Activated CD8-positive, alpha-beta T cell treated with anti-CD3 and anti-CD28 coated beads for 36 hours (primary cell): Measurements from ENCODE around the gene TBC1D22A. TPM values are rescaled to one million over a fixed set of nuclear protein-coding genes. Genes with fewer than 3 reads are reported as not detected.
A peak's percentile ranks its signal among the peaks of the same experiment; 100 is the strongest.

ENCODE experiments used
- ATAC-seq: fragments of 200-7000 bp; cut with Tn5 transposase; one replicate; pipeline ENCODE4 v1.10.0; 2021; ENCODE audit warnings: mild to moderate bottlenecking, moderate library complexity
- CTCF ChIA-PET: fragments of 350-600 bp; sonication (Branson Sonifier 250); formaldehyde crosslinking; loops from one replicate; lab custom pipeline; 2021; ENCODE audit warnings: antibody characterized with exemption; lab: Charles Lee
- POLR2A ChIA-PET: fragments of 350-600 bp; sonication (Branson Sonifier 250); formaldehyde crosslinking; loops from one replicate; lab custom pipeline; 2021; ENCODE audit warnings: antibody characterized with exemption; lab: Charles Lee
- DNase-seq: peaks from one replicate; pipeline ENCODE4 v3.0.0-alpha.2; 2020
- H3K27ac Mint-ChIP-seq: one replicate; pipeline ENCODE4 v1.8.0; 2021; ENCODE audit warnings: mild to moderate bottlenecking, mixed read lengths
- H3K27me3 Mint-ChIP-seq: one replicate; pipeline ENCODE4 v1.8.0; 2021; ENCODE audit warnings: mixed read lengths
- H3K36me3 Mint-ChIP-seq: one replicate; pipeline ENCODE4 v1.8.0; 2021; ENCODE audit warnings: low read depth, mixed read lengths
- H3K4me1 Mint-ChIP-seq: one replicate; pipeline ENCODE4 v1.8.0; 2021; ENCODE audit warnings: low read depth, mixed read lengths
- H3K4me3 Mint-ChIP-seq: one replicate; pipeline ENCODE4 v1.8.0; 2021; ENCODE audit warnings: mild to moderate bottlenecking, moderate library complexity, mixed read lengths
- H3K9me3 Mint-ChIP-seq: one replicate; pipeline ENCODE4 v1.8.0; 2021; ENCODE audit warnings: mixed read lengths
- intact Hi-C: fragments of 100-400 bp; cut with micrococcal nuclease; formaldehyde crosslinking; loops from one replicate; pipeline ENCODE4 v1.10.0; 2022
- total RNA-seq, 2 experiments: library from RNA; stranded (reverse); gene quantifications; one replicate each; pipeline ENCODE4 v1.2.3, GENCODE V29; 2021
- TF ChIP-seq, protein P1 (sequence below): fragments of 200-600 bp; IDR thresholded peaks from one replicate; pipeline ENCODE4 v1.8.0; 2022; ENCODE audit warnings: antibody characterized with exemption, mild to moderate bottlenecking

Gene TBC1D22A
- total RNA-seq, 2 experiments from 2014 or later, result 41.0 to 42.8 TPM

DNA sequence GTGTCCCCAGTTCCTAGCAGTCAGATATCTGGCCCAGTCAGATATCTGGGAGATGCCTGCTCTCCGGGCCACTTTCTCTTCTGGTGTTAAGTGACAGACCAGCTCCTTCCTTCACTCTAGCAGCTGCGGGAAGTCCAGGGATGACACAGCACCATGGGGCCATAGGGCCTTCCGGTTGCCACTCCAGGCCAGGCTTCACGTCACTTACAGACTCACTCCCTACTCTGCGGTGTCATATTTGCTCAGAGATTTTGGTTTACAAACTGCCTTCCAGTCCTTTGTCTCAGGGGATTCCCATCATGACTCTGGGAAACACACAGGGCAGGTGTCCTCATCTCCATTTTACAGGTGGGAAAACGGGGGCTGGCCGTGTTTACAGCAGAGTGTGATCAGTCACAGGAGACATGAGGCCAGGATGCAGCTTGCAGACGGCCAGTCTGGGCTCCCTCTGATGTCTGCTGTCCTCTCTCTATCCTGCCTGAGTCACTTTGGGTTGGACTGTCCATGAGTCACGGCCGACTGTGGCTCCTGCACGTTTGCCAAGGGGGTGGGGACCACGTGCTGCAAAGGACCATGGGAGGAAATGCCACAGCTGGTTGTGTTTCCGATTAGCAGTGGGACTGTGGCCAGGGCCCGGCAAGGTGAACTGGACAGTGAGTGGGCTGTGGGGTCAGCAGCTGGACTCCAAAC lies 8.2 kb upstream of the TBC1D22A start:
- Mint-ChIP-seq H3K4me1 (peaks cover 31% of the 10 kb centered on the region), H3K9me3 (peaks cover 5% of the 10 kb centered on the region), H3K27ac (no peak overlapping the region), H3K36me3 (peaks cover 14% of the 10 kb centered on the region), H3K4me3 (no peak overlapping the region), H3K27me3 (no peaks in the 10 kb centered on the region)
- TF ChIP-seq, protein P1, sequence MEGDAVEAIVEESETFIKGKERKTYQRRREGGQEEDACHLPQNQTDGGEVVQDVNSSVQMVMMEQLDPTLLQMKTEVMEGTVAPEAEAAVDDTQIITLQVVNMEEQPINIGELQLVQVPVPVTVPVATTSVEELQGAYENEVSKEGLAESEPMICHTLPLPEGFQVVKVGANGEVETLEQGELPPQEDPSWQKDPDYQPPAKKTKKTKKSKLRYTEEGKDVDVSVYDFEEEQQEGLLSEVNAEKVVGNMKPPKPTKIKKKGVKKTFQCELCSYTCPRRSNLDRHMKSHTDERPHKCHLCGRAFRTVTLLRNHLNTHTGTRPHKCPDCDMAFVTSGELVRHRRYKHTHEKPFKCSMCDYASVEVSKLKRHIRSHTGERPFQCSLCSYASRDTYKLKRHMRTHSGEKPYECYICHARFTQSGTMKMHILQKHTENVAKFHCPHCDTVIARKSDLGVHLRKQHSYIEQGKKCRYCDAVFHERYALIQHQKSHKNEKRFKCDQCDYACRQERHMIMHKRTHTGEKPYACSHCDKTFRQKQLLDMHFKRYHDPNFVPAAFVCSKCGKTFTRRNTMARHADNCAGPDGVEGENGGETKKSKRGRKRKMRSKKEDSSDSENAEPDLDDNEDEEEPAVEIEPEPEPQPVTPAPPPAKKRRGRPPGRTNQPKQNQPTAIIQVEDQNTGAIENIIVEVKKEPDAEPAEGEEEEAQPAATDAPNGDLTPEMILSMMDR, result no peak
- POLR2A ChIA-PET, result no interaction called here
- intact Hi-C loops, result no loop called here
- DNase-seq (peak; percentile 54), ATAC-seq (peak; percentile 63)
- CTCF ChIA-PET, result interaction anchor here (1.3 to 11.3 kb wide), 2 partner anchors 48 to 191 kb away, joined by 3 to 191 read pairs; no protein-coding TSS in a partner anchor

DNA sequence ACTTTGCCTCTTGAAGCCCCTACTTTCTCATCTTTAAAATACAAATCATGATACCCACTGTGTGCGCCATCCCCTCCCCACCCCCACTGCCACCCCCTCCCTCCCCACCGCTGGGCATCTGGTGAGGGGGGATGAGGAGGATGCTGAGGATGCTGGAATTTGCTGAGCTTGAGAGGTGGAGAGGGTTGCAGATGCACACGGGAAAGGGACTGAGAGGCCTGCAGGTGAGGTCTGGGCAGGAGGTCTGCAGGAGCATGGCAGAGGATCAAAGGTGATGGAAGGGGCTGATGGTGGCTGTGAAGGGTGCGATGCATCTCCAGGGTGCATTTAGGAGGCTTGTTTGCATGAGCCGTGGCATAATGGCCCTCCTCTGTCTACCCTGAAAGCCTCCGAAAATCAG lies 7.6 kb upstream of the TBC1D22A start:
- H3K4me1 Mint-ChIP-seq, result peaks cover 25% of the 10 kb centered on the region
- ATAC-seq (no peak), DNase-seq (no peak)
- no peaks in the 10 kb centered on the region for H3K27me3 Mint-ChIP-seq
- intact Hi-C loops, result loop anchor here (5.0 kb wide), 1 partner anchor 47 kb away; no protein-coding TSS in a partner anchor
- POLR2A ChIA-PET, result no interaction called here
- CTCF ChIA-PET, result interaction anchor here (1.3 to 11.3 kb wide), 2 partner anchors 48 to 191 kb away, joined by 3 to 191 read pairs; no protein-coding TSS in a partner anchor
- no peak overlapping the region for H3K4me3 Mint-ChIP-seq
- TF ChIP-seq, protein P1, result no peak
- H3K36me3 Mint-ChIP-seq, result peaks cover 15% of the 10 kb centered on the region
- H3K9me3 Mint-ChIP-seq, result peaks cover 5% of the 10 kb centered on the region
- no peak overlapping the region for H3K27ac Mint-ChIP-seq

DNA sequence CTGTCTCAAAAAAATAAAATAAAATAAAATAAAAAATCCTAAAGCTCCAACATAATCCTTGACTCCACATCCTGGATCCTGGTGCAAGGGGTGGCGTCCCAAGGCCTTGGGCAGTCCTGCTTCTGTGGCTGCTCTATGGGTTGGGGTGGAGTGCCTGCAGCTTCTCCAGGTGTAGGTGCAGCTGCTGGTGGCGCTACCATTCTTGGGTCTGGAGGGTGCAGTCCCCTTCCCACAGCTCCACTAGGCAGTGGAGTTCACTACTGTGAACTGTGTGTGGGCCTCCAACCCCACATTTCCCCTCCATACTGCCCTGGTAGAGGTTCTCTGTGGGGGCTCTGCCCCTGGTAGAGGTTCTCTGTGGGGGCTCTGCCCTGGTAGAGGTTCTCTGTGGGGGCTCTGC lies 6.9 kb upstream of the TBC1D22A start:
- H3K27ac Mint-ChIP-seq, result no peak overlapping the region
- H3K4me1 Mint-ChIP-seq, result peaks cover 20% of the 10 kb centered on the region
- ChIA-PET CTCF (interaction anchor here (1.3 to 11.3 kb wide), 4 partner anchors 13 to 192 kb away, joined by 3 to 191 read pairs (median 14); no protein-coding TSS in a partner anchor), POLR2A (no interaction called here)
- H3K36me3 Mint-ChIP-seq, result peaks cover 20% of the 10 kb centered on the region
- TF ChIP-seq, protein P1, result no peak
- peaks cover 5% of the 10 kb centered on the region for H3K9me3 Mint-ChIP-seq
- no peak for DNase-seq
- ATAC-seq, result no peak
- intact Hi-C loops, result loop anchor here (5.0 kb wide), 1 partner anchor 47 kb away; no protein-coding TSS in a partner anchor
- no peaks in the 10 kb centered on the region for H3K27me3 Mint-ChIP-seq
- H3K4me3 Mint-ChIP-seq, result no peak overlapping the region

DNA sequence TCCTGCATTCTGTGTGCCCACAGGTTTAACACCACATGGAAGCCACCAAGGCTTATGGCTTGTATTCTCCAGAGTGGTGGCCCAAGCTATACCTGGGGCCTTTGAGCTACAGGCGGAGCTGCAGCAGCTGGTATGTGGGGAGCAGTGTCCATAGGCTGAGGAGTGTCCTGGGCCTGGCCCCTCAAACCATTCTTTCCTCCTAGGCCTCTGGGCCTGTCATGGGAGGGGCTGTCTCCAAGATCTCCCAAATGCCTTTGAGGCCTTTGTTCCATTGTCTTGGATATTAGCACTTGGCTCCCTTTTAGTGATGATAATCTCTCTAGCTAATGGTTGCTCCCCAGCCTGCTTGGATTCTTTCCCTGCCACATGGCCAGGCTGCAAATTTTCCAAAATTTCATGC lies 6.4 kb upstream of the TBC1D22A start:
- ChIA-PET CTCF (interaction anchor here (1.0 to 11.3 kb wide), 4 partner anchors 13 to 46 kb away, joined by 3 to 191 read pairs (median 15); no protein-coding TSS in a partner anchor), POLR2A (interaction anchor here (1.0 to 1.6 kb wide), 2 partner anchors 17 to 62 kb away, joined by 3 to 4 read pairs; no protein-coding TSS in a partner anchor)
- DNase-seq (no peak), ATAC-seq (no peak)
- Mint-ChIP-seq H3K4me1 (peaks cover 20% of the 10 kb centered on the region), H3K27me3 (no peaks in the 10 kb centered on the region), H3K36me3 (peaks cover 25% of the 10 kb centered on the region), H3K27ac (no peak overlapping the region), H3K4me3 (no peak overlapping the region), H3K9me3 (peaks cover 5% of the 10 kb centered on the region)
- TF ChIP-seq, protein P1, result no peak
- intact Hi-C loops, result loop anchor here (5.0 kb wide), 1 partner anchor 46 kb away; no protein-coding TSS in a partner anchor

DNA sequence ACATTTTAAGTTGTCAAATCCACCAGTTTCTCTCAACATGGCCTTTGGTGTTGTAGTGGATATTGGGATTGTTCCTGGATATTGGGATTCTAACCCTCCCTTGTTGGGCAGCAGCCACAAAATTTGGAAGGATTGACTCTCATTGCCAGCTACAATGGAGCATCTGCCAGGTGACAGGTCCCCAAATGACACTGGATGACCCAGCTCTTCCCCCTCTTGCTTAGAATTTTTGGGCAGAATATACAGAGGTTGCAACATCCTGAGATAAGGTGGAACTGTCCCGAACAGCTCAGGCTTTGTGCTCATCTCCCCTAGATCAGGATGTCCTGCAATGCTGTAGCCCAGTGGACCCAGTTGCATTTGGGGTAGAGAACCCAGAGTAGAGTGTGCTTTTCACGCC lies 5.3 kb upstream of the TBC1D22A start:
- peaks cover 32% of the 10 kb centered on the region for H3K36me3 Mint-ChIP-seq
- no peak overlapping the region for H3K4me3 Mint-ChIP-seq
- no peak overlapping the region for H3K27ac Mint-ChIP-seq
- intact Hi-C loops, result loop anchor here (5.0 kb wide), 1 partner anchor 45 kb away; no protein-coding TSS in a partner anchor
- DNase-seq (no peak), ATAC-seq (no peak)
- CTCF ChIA-PET, result interaction anchor here (1.0 to 11.3 kb wide), 5 partner anchors 8 to 45 kb away, joined by 3 to 191 read pairs (median 20); no protein-coding TSS in a partner anchor
- peaks cover 25% of the 10 kb centered on the region for H3K4me1 Mint-ChIP-seq
- POLR2A ChIA-PET, result interaction anchor here (1.6 kb wide), 1 partner anchor 18 kb away, joined by 4 read pairs; no protein-coding TSS in a partner anchor
- no peaks in the 10 kb centered on the region for H3K27me3 Mint-ChIP-seq
- TF ChIP-seq, protein P1, result no peak
- peaks cover 5% of the 10 kb centered on the region for H3K9me3 Mint-ChIP-seq
